Measurements from ENCODE around the gene CD2AP.
"Not testable (repeated sequence)": the region's sequence is repeated elsewhere in the genome, so short reads cannot be mapped to it uniquely, and the experiment has no call there.

Gene CD2AP

DNA sequence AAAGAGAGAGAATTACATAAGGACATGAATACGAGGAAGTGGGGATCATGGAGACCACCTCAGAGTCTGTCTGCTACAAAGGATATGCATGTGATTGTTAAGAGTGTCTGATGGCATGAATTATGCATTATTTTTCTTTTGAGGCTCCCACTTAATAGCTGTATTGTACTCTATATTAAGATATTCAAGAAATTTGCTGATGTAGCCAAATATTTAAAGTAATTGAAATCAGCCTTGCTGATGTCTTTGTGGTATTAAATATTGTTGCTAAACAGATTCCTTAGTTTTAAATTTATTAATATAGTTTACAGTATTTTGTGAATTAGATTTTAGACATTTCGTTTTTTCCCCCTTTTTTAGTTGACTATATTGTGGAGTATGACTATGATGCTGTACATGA, 25.3 kb downstream of the CD2AP start:
- no peak for DNase-seq

DNA sequence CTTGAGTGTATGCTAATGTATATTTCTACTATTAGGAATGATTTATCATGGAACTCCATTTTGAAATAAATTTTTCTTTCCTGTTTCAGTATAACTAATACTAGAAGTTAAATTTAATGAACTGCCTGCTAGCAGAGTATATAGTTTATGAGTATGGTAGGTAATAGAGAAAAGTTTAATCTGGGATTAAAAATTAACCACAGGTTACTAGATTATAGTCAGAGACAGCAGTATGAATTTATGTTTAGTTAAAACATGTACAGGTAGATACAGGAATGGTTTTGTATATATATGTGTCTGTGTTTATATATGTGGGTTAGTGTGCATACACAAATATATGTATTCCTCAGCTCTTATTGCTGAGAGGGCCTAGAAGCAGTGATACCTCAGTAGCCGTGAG, 32.3 kb downstream of the CD2AP start:
- no peak for DNase-seq

DNA sequence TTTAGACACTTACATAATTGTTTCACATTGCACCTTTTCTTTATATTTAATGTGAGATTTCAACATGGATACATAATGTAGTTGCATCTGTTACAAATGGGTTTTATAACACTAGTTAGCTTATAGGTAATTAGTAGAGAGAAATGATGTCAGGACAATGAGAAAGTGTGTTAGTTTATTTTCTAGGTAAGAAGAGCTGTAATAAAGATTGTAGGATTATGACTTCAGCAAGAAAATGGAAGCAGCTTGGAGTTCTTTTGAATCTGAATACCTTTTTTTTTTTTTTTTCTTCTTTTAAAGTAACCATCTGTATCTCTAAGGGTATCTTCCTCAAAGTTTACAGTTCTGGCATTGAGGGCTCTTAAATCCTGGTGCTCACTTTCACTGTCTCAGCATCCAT, 35.3 kb downstream of the CD2AP start:
- no peak for DNase-seq

DNA sequence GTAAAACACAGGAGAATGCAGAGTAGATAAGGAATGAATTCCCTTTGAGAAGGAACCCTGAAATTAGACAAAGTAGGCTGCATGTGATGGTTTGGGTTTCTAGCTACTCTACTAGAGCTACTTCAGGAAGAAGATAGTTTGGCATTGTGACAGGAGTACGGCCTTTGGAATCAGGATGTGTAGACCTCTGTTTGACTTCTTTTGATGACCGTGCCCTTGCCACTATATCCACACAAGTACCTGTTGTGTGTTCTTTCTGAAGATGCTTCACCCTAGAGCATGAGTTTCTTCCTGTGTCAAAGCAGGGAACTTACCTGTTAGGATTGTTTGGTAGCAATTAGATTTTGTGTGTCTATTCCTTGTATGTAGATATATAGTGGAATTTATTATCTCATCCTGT, 41.7 kb downstream of the CD2AP start:
- no peak for DNase-seq

DNA sequence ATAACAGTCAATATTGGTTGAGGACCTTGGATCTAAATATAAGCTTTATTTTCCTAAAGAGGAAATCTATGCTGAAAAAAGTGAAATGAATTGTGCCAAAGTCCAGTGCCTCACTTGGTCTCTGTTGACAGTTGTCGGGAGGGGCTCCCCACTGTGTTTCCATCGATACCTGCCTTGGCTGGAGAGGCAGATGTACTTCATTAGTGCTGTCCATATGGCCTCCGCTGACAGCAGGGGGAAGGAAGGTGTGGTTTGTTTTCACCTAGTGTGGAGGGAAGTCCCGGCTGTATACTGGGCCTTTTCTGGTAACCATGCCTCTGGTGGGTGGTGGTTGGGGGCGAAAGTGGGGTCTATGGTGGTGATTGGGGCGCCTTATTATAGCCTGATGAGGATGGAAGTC, 42.7 kb downstream of the CD2AP start:
- no peak for DNase-seq

DNA sequence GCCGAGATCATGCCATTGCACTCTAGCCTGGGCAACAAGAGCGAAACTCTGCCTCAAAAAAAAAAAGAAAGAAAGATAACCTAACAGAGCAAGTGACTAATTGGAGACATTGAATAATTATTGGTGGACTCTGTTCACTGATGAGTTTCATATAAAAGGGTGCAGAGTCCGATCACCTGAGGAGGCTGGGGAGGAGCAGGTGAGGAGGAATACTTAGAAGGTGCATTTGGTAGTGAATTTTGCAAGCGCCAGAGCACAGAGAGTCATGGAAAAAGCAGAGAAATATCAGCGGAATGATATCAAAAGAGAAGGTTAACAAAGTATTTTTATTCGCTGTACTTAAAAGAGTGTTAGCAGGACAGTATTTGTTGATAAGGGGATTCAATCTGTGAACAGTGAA, 44.4 kb downstream of the CD2AP start:
- no peak for DNase-seq

DNA sequence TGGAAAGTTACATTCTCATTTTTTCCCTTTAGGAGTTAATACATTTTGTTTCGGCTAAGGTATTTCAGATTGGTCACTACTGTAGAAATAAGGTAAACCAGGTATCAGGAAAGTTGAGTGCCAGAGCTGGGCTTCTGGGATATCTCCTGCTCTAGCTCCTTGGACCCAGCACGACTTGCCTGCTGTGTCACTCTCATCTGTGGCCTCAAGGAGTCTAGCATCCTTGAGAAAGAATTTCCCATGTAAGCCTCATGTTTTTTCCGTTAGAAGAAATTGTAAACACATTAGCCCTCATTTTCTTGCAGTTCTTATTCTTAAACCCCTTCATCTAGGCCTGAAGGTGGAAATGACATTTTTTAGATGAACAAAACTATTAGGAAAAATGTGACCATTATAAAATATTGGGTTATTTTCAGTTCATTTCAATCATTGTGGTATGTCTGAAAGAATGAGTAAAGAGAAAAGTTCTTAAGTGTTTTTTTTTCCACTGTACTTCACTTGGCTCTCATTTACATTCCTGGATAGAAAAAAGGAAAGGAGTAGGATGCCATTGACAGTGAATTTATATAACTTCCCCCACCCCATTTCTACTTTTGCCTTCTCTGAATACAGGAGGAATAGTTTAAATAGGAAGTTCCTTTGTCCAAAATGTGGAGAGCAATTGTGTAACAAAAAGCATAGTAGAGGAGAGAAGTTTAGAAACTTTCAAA, 46.7 kb downstream of the CD2AP start:
- no peak for DNase-seq

DNA sequence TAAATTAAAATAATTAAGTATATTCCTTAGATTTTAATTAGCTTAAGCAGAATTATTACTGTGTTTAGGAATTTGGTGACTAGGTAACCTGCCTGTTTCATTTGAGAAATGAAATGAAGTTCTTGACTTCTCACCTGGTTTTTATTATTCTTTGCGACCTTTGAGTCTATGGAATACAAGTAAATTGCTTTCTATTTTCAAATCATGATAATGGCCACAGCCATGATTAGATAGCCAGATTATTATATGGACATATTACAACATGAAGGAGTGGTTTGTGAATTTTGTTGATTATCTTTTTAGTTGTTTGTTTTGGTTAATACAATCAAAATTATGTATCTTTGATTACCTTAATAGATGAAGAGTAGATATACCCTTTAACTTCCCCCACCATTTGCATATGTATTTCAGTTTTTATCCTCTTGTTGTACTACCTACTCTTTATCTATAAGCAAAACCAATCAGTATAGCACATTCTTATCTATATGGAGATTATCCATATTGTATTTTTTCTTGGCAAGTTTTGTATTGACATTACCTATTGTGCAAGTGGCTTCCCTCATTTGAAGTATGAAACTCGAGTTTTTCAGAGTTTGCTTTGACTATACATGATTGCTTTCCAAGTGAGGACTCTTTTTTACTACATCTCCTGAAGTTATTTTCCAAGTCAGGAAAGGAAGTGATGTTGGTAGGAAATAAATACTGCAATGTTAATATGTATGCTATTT, 47.9 kb downstream of the CD2AP start:
- no peak for DNase-seq

DNA sequence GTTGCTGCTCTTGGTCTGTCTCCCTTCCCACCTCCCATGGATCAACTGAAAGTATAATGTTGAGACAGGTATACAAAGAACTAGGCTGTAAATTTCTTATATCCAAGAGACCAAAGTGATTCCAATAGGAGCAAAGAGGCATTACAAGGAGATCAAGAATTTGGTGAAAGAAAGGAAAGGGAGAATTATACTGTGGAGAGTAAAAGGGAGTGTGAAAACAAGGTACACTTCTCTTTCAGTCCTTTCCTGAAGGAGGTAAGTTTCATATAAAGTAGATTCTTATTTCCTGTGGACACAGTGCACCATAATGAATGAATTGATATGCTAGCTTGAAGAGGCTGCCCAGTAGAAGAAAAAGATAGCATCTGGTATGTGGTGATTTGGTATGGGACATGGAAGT, 49.7 kb downstream of the CD2AP start:
- no peak for DNase-seq

DNA sequence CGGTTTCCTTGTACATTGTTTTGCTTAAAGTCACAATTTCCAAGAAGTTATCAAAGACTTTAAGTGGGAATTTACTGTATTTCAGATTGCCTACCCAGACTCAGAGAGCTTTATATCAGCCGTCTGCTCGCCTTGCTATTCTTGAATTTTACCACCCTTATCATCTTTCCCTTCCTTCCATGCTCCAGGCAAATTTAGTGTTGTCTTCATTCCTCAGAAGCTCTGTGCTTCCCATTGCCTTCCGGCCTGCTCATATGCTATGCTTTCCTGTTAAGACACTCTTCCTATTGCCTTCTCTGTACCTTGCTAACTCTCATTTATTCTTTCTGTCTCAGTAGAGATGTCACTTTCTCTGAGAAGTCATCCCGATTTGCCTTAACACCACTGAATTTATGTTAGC, 52.1 kb downstream of the CD2AP start:
- no peak for DNase-seq

DNA sequence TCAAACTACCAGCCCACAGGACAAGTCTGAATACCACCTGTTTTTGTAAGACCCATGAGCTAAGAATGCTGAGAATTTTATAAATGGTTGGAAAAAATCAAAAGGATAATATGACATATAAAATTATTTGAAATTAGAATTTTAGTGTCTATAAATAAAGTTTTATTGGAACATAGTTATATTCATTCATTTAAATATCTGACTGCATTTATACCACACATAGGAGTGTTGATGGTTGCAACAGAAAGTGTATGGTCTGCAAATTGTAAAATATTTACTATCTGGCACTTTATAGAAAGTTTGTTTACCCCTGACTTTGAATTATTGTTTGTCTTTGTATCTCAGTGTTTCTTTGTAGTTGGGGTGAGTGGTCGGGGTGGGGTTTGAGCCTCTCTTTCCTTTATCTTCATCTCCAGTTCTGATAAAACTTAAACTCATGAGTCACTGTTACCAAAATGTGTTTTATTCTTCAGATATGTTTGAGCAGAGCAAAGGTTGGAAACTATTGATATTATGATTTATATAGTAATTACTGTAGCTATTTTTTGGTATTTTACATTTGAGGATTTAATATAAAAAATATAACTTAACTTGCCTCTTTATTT, 55.5 kb downstream of the CD2AP start:
- no peak for DNase-seq

DNA sequence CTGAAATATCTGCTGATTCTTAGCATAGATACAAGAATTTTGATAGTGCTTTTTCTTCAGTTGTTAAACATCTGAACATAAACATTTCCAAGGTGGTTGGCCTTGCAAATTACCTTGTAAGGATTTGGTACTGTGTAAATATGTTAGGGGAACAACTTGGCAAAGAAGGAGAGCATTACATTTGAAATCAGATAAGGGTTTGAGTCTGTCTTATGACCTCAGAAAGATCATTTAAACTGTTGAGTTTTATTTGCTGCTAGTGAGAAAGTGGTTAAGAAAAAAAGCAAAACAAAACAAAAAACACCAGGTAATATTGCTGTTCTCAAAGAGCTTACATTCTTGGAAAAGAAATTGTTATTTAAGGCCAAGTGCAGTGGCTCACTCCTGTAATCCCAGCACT, 56.5 kb downstream of the CD2AP start:
- DNase-seq: no peak

DNA sequence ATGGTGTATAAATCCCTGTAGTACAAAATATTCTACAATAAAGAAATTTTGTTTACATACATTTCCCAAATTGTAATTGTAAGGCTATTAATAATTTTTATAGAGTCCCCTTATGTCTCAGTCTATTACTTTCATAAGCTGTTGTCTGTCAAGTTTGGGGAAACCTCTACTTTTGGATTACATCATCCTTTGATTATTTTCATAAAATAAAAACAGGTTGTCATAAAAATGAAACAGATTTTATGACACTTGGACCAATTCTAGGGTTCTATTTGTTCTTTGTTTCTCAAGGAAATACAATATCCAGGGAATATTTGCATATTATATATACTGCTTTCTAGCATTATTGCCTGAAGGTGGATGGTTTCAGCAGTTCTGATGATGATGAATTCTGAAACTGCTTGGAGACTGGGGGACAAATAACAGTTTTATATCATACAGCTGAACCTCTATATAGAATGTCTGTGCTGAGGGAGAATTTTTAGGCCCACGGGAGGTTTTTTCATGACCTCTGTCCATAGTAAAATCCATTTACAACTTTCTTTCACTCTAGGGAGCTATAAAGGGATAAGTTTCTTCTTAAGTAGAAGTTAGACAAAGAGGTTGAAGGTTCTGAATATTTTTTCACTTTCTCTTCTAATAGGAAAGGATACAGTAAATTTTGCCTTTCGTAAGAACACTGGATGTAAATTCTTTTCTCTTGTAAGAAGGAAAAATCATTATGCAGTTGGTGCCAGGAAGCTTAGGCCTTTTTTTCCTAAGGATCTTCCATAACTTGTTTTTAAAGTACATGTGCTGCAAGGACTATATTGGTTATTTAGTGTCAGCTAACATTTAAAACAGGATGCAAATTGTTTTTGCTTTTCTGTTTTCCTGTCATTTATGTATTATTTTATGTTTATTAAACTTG, 58.0 kb downstream of the CD2AP start:
- DNase-seq: no peak

DNA sequence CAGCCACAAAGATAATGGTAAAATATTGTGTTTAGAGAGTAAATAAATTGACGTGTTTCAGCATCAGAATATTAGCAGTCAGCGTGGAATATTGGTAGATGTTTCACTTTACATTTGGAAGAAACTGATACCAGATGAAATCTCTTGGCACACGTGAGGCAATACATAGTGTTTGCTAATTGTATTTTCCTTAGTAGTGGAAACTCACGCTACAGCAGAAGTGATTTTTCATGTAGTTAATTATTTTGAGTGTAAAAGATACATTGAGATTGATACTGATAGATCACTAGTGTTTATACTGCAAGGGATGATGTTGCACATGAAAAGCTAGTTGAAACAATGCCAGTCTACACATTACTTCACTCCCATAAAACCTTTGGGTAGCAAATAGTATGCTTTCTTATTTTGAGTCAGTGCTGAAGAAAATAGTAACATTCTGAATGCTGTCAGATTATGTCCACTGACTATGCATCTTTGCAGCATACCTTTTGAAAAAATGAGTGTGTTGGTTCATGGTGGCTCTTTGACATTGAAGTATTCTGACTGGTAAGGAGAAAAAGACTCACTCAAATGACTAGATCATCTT, 59.3 kb downstream of the CD2AP start:
- DNase-seq: no peak

DNA sequence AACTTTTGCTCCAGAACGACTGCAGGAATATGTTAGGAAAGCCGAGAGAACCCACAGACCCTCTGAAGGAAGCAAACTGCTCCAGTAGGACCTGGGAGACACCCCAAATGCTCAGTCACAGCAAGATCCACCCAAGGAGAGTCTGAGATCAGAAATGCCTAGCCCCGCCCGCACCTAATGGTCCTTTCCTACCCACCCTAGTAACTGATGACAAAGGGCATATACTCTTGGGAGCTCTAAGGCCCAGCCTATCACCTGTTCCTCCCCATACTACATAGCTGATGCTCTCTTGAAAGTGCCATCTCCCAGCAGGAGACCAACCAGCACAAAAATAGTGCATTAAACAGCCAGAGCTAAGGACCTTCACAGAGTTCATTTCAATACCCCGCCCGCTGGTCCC, 67.6 kb downstream of the CD2AP start:
- DNase-seq: no peak

DNA sequence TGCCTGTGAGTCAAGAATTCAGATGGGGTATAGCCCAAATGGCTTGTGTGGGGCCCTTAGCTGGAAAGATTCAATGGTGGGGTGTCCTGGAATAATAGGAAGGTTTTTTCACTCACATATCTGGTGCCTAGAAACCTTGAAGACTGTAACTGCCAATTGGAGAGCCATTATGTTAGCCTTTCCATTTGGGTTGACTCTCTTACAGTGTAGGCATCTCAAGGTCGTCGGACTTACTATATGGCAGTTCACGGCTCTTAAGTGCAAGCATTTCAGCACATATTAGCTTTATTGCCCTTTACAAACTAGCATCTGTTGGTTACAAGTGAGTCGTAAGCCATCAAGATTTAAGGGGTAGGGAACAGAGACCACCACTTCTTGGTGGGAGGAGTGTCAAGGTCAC, 74.1 kb downstream of the CD2AP start:
- DNase-seq: no peak

DNA sequence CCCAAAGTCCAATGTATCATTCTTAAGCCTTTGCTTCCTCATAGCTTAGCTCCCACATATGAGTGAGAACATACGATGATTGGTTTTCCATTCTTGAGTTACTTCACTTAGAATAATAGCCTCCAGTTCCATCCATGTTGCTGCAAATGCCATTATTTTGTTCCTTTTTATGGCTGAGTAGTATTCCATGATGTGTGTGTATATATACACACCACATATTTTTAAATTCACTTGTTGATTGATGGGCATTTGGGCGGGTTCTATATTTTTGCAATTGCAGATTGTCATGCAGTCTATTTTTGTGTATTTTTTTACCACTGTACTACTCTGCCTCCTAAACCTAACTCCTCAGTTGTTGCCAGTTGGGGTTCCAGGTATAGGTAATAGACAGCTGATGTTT, 74.7 kb downstream of the CD2AP start:
- no peak for DNase-seq

DNA sequence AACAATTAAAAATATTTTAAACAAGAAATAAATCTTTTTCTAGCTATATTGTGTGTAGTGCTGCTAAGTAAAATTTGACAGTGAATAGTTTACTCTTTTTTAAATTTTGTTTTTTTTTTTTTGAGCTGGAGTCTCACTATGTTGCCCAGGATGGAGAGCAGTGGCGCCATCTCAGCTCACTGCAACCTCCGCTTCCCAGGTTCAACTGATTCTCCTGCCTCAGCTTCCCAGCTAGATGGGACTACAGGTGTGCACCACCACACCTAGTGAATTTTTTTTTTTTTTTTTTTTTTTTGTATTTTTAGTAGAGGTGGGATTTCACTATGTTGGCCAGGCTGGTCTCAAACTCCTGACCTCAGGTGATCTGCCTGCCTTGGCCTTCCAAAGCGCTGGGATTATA, 75.7 kb downstream of the CD2AP start:
- not testable (repeated sequence) for DNase-seq

DNA sequence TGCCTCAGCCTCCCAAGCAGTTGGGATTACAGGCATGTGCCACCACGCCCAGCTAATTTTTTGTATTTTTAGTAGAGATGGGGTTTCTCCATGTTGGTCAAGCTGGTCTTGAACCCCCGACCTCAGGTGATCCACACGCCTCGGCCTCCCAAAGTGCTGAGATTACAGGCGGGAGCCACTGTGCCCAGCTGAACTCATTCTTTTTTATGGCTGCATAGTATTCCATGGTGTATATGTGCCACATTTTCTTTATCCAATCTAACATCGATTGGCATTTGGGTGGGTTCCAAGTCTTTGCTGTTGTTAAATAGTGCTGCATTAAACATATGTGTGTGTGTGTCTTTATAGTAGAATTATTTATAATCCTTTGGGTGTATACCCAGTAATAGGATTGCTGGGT, 78.9 kb downstream of the CD2AP start:
- DNase-seq: not testable (repeated sequence)

DNA sequence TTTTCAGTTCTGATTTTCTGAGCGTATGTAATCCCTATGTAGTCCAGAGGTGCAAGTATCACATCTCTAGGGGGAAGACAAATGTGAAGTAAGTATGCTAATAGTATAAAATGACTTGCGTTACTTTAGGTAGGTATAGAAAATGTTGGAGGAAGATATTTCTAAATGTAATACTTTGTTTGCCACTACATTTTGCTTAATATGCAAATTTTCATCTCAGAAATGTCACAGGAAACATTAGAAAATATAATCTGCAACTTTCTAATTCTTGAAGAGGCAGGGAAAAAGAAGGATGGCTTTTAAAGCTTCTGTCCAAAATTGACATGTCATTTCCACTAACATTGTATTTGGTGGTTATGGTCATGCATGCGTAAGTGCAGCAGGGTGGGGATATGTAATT, 85.6 kb downstream of the CD2AP start:
- no peak for DNase-seq

DNA sequence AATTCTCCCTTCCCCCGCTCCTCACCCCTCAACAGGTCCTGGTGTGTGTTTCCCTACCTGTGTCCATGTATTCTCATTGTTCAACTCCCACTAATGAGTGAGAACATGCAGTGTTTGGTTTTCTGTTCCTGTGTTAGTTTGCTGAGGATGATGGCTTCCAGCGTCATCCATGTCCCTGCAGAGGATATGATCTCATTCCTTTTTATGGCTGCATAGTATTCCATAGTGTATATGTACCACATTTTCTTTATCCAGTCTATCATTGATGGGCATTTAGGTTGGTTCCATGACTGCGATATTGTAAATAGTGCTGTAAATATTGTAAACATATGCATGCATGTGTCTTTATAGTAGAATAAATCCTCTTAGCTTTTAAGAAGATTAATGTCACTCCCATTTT, 89.0 kb downstream of the CD2AP start:
- not testable (repeated sequence) for DNase-seq

DNA sequence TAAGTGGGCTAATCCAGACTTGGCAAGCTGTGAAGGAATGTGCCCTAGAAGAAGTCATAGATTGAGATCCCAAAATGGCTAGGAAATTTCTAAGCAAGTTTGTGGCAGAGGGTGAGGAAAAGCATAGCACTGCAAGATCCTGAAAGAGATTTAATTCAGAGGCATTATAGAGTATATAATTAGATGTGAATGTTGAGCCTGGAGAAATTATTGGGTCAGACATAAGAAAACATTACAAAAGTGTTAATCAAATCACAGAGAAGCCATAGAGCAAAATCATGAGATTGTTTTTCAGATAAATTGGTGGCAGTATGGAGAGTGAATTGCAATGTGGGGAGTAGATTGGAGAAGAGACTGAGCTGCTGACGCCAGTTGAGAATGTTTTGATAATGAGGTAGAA, 90.0 kb downstream of the CD2AP start:
- DNase-seq: no peak

DNA sequence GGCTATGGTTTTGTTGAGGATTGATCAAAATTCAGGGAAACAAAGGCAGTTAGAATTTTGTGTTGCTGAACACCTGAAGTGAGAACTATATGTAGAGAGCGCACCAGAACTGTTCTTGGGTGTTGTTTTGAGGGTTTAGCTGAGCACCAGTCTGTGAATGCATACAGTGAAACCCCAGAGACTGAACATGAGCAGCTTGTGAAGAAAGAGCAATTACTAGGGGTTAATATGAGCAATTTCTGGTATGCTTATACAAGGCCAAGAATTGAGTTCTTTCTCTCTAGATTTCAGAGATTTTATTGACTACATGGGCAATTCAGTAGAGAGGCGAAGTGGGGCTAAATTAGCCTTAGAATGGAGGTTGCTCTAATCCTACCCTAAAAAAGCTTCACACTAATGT, 93.9 kb downstream of the CD2AP start:
- DNase-seq: no peak

Data from GOT3 (cell line).